Measurements from ENCODE around the gene PDCD1. TPM values are rescaled to one million over a fixed set of nuclear protein-coding genes. Genes with fewer than 3 reads are reported as not detected.
A peak's percentile ranks its signal among the peaks of the same experiment; 100 is the strongest.

Gene PDCD1
- total and polyA plus RNA-seq, 2 of the 13 experiments (the other 11 are each of a cell fraction or from before 2014, with no cell fraction given): 0.04 TPM; not detected in 1

DNA sequence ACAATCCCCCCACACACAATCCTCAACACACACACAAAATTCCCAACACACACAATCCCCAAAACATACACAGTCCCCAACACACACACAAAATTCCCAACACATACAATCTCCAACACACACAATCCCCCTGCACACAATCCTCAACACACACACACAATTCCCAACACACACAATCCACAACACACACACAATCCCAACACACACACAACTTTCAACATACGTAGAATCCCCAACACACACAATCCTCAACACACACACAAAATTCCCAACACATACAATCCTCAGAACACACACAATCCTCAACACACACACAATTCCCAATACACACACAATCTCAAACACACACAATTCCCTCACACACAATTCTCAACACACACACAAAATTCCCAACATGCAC lies 2.6 kb upstream of the PDCD1 start:
- in situ Hi-C loops (cut with HindIII; ENCODE audit: extremely low pct_ligation_motif_present, low pct_unique_long_range_greater_than_20kb): no loop called here
- Histone ChIP-seq H3K9me3 (ENCODE audit: low read length) (no peaks in the 10 kb centered on the region), H2AFZ (ENCODE audit: low read length) (no peak overlapping the region), H3K27me3 (ENCODE audit: control insufficient read depth in 1 of 2, insufficient read depth in 2 of 2, low read length in 2 of 2) (peaks cover 21 to 83% of the 10 kb centered on the region in 2 experiments), H3K4me3 (replicated peaks in 1 of 3; ENCODE audit: insufficient read depth in 1 of 3, low read depth in 2 of 3, low read length in 3 of 3) (no peak overlapping the region), H4K20me1 (ENCODE audit: insufficient read depth, low read length) (0 out of 2 replicates have a peak, but pooled peaks cover 5% of the 10 kb centered on the region), H3K79me2 (ENCODE audit: insufficient read depth, low read length) (no peaks in the 10 kb centered on the region), H3K27ac (ENCODE audit: extremely low read length, insufficient read depth, low read length) (no peak overlapping the region), H3K4me1 (ENCODE audit: insufficient read depth, low read length) (peaks cover 14% of the 10 kb centered on the region), H3K9ac (ENCODE audit: insufficient read depth, low read depth, low read length) (no peak overlapping the region), H3K36me3 (replicated peaks in 1 of 2; ENCODE audit: control insufficient read depth in 1 of 2, insufficient read depth in 2 of 2, low read length in 2 of 2) (no peaks in the 10 kb centered on the region), H3K4me2 (ENCODE audit: low read depth, low read length) (no peak overlapping the region)
- DNase-seq (ENCODE audit: low spot score): no peak
- POLR2A ChIA-PET: no interaction called here
- WGBS (ENCODE audit: low lambda C conversion rate): 84% methylated on average over 1 of the region's 1 CpG
- no peak for ATAC-seq
- FAIRE-seq: peak; percentile 82
- no TSS peak for BruUV-seq (replicated peaks)
- CTCF ChIA-PET (ENCODE audit: low intra/inter-chr PET ratio, low total read pairs): no interaction called here
- intact Hi-C loops (cut with micrococcal nuclease; ENCODE audit: unreplicated experiment): no loop called here
- TF ChIP-seq TRIM22 (IDR thresholded peaks at IDR 0.05) (0 out of 2 replicates have a peak, but pooled peaks have one; percentile 39), FOXK2 (IDR thresholded peaks at IDR 0.05) (peak; percentile 4; the same call in 1 of the 2 replicates), NFRKB (IDR thresholded peaks at IDR 0.05) (peak; percentile 68; the same call in 1 of the 2 replicates), ATM (IDR thresholded peaks at IDR 0.05; ENCODE audit: borderline replicate concordance) (0 out of 2 replicates have a peak, but pooled peaks have one; percentile 45), NFKBIZ (CRISPR knock-in tag; IDR thresholded peaks at IDR 0.05) (no peak), FOXA1 (IDR thresholded peaks at IDR 0.05) (peak; percentile 42; the same call in 1 of the 2 replicates), FOXA1 (CRISPR knock-in tag; IDR thresholded peaks at IDR 0.05) (no peak), KDM5A (IDR thresholded peaks at IDR 0.05; ENCODE audit: borderline replicate concordance, low read length) (no peak), HNRNPUL1 (IDR thresholded peaks at IDR 0.05; ENCODE audit: low read depth, low read length) (no peak), KLF11 (CRISPR knock-in tag; IDR thresholded peaks at IDR 0.05) (no peak), TCF7 (IDR thresholded peaks at IDR 0.05; ENCODE audit: low read depth) (no peak), ZNF646 (CRISPR knock-in tag; IDR thresholded peaks at IDR 0.05) (peak; percentile 87), ZNF574 (CRISPR knock-in tag; IDR thresholded peaks at IDR 0.05) (no peak), ATF7 (IDR thresholded peaks at IDR 0.05) (peak; percentile 36; the same call in 1 of the 2 replicates), ATF7 (CRISPR knock-in tag; IDR thresholded peaks at IDR 0.05) (no peak), FOXP1 (IDR thresholded peaks at IDR 0.05) (0 out of 2 replicates have a peak, but pooled peaks have one; percentile 2), FOXP1 (CRISPR knock-in tag; IDR thresholded peaks at IDR 0.05) (no peak), NBN (conservative IDR thresholded peaks at IDR 0.05) (0 out of 2 replicates have a peak, but pooled peaks have one; percentile 59), PHF21A (CRISPR knock-in tag; IDR thresholded peaks at IDR 0.05) (no peak)
